Activated CD8-positive, alpha-beta T cell treated with anti-CD3 and anti-CD28 coated beads for 36 hours (primary cell): ENCODE results near the gene PCNX2. TPM values are rescaled to one million over a fixed set of nuclear protein-coding genes. Genes with fewer than 3 reads are reported as not detected.

ENCODE experiments used
- ATAC-seq: fragments of 200-7000 bp; cut with Tn5 transposase; one replicate; pipeline ENCODE4 v1.10.0; 2021; ENCODE audit warnings: mild to moderate bottlenecking, moderate library complexity
- CTCF ChIA-PET: fragments of 350-600 bp; sonication (Branson Sonifier 250); formaldehyde crosslinking; loops from one replicate; lab custom pipeline; 2021; ENCODE audit warnings: antibody characterized with exemption; lab: Charles Lee
- POLR2A ChIA-PET: fragments of 350-600 bp; sonication (Branson Sonifier 250); formaldehyde crosslinking; loops from one replicate; lab custom pipeline; 2021; ENCODE audit warnings: antibody characterized with exemption; lab: Charles Lee
- DNase-seq: peaks from one replicate; pipeline ENCODE4 v3.0.0-alpha.2; 2020
- H3K27ac Mint-ChIP-seq: one replicate; pipeline ENCODE4 v1.8.0; 2021; ENCODE audit warnings: mild to moderate bottlenecking, mixed read lengths
- H3K27me3 Mint-ChIP-seq: one replicate; pipeline ENCODE4 v1.8.0; 2021; ENCODE audit warnings: mixed read lengths
- H3K36me3 Mint-ChIP-seq: one replicate; pipeline ENCODE4 v1.8.0; 2021; ENCODE audit warnings: low read depth, mixed read lengths
- H3K4me1 Mint-ChIP-seq: one replicate; pipeline ENCODE4 v1.8.0; 2021; ENCODE audit warnings: low read depth, mixed read lengths
- H3K4me3 Mint-ChIP-seq: one replicate; pipeline ENCODE4 v1.8.0; 2021; ENCODE audit warnings: mild to moderate bottlenecking, moderate library complexity, mixed read lengths
- H3K9me3 Mint-ChIP-seq: one replicate; pipeline ENCODE4 v1.8.0; 2021; ENCODE audit warnings: mixed read lengths
- CTCF ChIP-seq: fragments of 200-600 bp; IDR thresholded peaks from one replicate; pipeline ENCODE4 v1.8.0; 2022; ENCODE audit warnings: antibody characterized with exemption, mild to moderate bottlenecking
- intact Hi-C: fragments of 100-400 bp; cut with micrococcal nuclease; formaldehyde crosslinking; loops from one replicate; pipeline ENCODE4 v1.10.0; 2022
- total RNA-seq, 2 experiments: library from RNA; stranded (reverse); gene quantifications; one replicate each; pipeline ENCODE4 v1.2.3, GENCODE V29; 2021

The PCNX2 gene
- total RNA-seq, 2 experiments from 2014 or later, result 14.4 to 14.9 TPM

DNA sequence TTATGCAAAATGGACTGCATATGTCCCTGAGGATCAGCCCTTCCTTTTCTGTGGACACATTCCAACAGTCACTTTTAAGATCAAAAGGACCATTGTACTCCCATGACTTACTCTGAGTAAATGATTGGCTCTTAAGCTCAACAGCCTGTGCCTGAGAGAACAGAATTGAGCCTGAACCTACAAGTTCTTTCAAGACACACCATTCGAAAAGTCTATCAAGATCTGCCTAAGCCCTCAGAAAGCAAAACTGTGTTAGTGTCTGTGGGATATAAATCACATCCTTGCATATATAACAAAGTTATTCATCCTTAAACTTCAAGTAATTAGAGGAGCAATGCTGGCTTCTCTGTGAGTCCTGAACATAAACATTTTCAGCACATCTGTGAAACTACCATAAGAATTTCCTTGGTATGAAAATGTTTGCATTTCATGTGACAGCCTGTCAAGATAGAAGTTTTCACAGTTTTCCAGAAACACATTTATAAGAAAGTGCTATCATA, 41.6 kb downstream of the PCNX2 start:
- H3K36me3 Mint-ChIP-seq, result peaks cover 30% of the 10 kb centered on the region
- ATAC-seq, result no peak

GRCh38 chr1:233253231-233253831, 42.2 kb downstream of the PCNX2 start:
- Mint-ChIP-seq H3K4me1 (no peaks in the 10 kb centered on the region), H3K4me3 (no peak overlapping the region), H3K27ac (no peak overlapping the region), H3K27me3 (no peaks in the 10 kb centered on the region), H3K36me3 (peaks cover 27% of the 10 kb centered on the region), H3K9me3 (no peaks in the 10 kb centered on the region)
- DNase-seq (no peak), ATAC-seq (no peak)
- ChIA-PET POLR2A (no interaction called here), CTCF (no interaction called here)
- intact Hi-C loops, result no loop called here
- no peak for TF ChIP-seq CTCF

More for the DNA sequence above, 41.6 kb downstream of the PCNX2 start:
- POLR2A ChIA-PET, result no interaction called here
- no peak for DNase-seq
- Mint-ChIP-seq H3K27me3 (no peaks in the 10 kb centered on the region), H3K9me3 (no peaks in the 10 kb centered on the region), H3K27ac (no peak overlapping the region), H3K4me3 (no peak overlapping the region), H3K4me1 (no peaks in the 10 kb centered on the region)
- CTCF ChIA-PET, result no interaction called here
- no peak for TF ChIP-seq CTCF
- intact Hi-C loops, result no loop called here

GRCh38 chr1:233252441-233252840, 43.1 kb downstream of the PCNX2 start:
- DNase-seq (no peak), ATAC-seq (no peak)
- Mint-ChIP-seq H3K36me3 (peaks cover 23% of the 10 kb centered on the region), H3K4me3 (no peak overlapping the region), H3K27me3 (no peaks in the 10 kb centered on the region), H3K27ac (no peak overlapping the region), H3K9me3 (no peaks in the 10 kb centered on the region), H3K4me1 (no peaks in the 10 kb centered on the region)
- TF ChIP-seq CTCF, result no peak
- POLR2A ChIA-PET, result no interaction called here
- intact Hi-C loops, result no loop called here
- CTCF ChIA-PET, result interaction anchor here (1.2 kb wide), 1 partner anchor 10 kb away, joined by 3 read pairs; no protein-coding TSS in a partner anchor

DNA sequence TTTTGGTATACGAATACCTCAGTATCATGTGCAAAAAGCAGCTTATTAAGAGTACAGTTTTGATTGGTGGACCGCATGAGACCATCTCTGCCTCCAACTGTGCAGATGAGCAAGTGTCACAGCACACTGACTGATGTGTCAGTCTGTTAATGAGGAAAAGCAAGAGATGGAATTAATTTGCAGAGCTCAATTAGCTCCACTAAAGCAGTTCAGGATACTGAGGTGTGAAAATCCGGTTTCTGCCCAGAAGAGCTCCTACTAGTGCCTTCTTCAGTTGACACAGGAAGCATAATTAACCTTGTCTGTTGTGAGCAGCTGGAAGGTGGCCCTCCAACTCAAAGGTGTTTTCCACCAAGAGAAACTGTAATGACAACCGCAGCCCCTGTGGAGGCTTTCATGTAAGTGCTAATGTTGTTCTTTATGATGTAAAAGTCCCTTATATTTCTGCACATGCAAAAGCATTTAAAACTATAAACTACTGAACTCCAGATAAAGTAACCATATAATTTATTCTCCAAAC, 44.3 kb downstream of the PCNX2 start:
- Mint-ChIP-seq H3K4me1 (no peaks in the 10 kb centered on the region), H3K27ac (no peak overlapping the region), H3K36me3 (peaks cover 21% of the 10 kb centered on the region), H3K9me3 (no peaks in the 10 kb centered on the region), H3K4me3 (no peak overlapping the region), H3K27me3 (no peaks in the 10 kb centered on the region)
- ATAC-seq (no peak), DNase-seq (no peak)
- ChIA-PET POLR2A (no interaction called here), CTCF (interaction anchor here (1.2 kb wide), 1 partner anchor 9 kb away, joined by 3 read pairs; no protein-coding TSS in a partner anchor)
- intact Hi-C loops, result no loop called here
- TF ChIP-seq CTCF, result no peak

GRCh38 chr1:233248014-233248413, 47.5 kb downstream of the PCNX2 start:
- CTCF ChIA-PET, result no interaction called here
- Mint-ChIP-seq H3K36me3 (peaks cover 18% of the 10 kb centered on the region), H3K4me1 (no peaks in the 10 kb centered on the region), H3K27me3 (no peaks in the 10 kb centered on the region), H3K9me3 (no peaks in the 10 kb centered on the region), H3K4me3 (no peak overlapping the region), H3K27ac (no peak overlapping the region)
- ATAC-seq (no peak), DNase-seq (no peak)
- no peak for TF ChIP-seq CTCF
- intact Hi-C loops, result no loop called here
- POLR2A ChIA-PET, result no interaction called here
